Panc1 (cell line): Measurements from ENCODE around the gene PPP1R8.

Source experiments
- CTCF ChIP-seq: fragments of 450-650 bp; IDR thresholded peaks from 2 replicates; pipeline ENCODE4 v1.5.1; 2017; ENCODE audit warnings: mild to moderate bottlenecking
- POLR2AphosphoS5 ChIP-seq: IDR thresholded peaks from 2 replicates; pipeline ENCODE4 v1.6.1; 2012; ENCODE audit warnings: mild to moderate bottlenecking, low read depth, low read length, moderate library complexity
- REST ChIP-seq, 2 experiments: IDR thresholded peaks; 2 replicates each; pipeline ENCODE4 v1.6.1; 2011 to 2012; ENCODE audit warnings: low read depth in 2 of 2, control low read depth in 1 of 2, low read length in 1 of 2, mild to moderate bottlenecking in 1 of 2, moderate library complexity in 1 of 2; ENCODE audit not compliant: insufficient read depth in 1 of 2

- TF ChIP-seq POLR2AphosphoS5 (no peak), CTCF (no peak), REST (IDR thresholded peaks at IDR 0.05; ENCODE audit: insufficient read depth in 1 of 2, low read depth in 2 of 2, low read length in 1 of 2) (no peak)
Measured at GRCh38 chr1:27809883-27810282, 20.7 kb upstream of the PPP1R8 start.
